Measurements from ENCODE around the gene NT5DC4.
A peak's percentile ranks its signal among the peaks of the same experiment; 100 is the strongest.

Gene NT5DC4

DNA sequence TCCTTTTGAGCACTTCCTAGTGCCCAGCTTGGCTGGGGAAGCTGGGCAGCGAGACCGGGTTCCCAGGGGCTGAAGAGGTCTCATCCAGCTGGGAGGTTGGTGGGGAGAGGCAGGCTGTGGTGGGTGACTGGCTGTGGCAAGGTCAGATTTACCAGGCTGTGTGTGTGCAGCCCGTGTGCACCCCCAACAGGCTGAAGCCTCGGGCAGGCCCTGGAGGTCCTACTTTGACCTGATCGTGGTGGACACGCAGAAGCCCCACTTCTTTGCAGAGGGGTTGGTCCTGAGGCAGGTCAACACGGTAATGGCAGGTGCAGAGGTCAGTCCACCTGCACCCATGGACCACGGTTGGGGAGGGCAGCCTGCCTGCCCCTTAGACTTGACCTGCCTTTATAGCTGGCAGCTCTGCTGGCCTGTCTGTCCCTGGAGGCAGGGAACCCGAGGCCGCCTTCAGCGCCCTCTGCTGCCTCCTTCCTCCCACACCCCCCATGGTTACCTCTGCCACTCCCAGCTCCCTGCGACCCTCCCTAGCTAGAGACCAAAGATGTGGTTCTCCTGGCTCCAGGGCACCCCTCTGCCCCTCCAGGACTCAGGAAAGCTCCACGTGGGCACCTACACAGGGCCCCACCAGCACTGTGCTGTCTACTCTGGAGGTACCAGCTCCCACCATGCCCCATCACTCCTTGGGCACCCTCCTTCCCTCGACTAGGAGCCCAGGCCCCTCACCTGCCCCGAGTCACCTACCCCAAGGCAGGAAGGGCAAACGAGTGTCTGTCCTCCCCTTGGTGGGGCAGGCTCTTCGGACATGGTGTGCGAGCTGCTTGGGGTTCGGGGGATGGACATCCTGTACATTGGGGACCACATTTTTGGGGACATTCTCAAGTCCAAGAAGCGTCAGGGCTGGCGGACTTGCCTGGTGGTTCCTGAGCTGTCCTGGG is 4.0 kb downstream of the NT5DC4 start:
- peak; percentile 45 for DNase-seq

DNA sequence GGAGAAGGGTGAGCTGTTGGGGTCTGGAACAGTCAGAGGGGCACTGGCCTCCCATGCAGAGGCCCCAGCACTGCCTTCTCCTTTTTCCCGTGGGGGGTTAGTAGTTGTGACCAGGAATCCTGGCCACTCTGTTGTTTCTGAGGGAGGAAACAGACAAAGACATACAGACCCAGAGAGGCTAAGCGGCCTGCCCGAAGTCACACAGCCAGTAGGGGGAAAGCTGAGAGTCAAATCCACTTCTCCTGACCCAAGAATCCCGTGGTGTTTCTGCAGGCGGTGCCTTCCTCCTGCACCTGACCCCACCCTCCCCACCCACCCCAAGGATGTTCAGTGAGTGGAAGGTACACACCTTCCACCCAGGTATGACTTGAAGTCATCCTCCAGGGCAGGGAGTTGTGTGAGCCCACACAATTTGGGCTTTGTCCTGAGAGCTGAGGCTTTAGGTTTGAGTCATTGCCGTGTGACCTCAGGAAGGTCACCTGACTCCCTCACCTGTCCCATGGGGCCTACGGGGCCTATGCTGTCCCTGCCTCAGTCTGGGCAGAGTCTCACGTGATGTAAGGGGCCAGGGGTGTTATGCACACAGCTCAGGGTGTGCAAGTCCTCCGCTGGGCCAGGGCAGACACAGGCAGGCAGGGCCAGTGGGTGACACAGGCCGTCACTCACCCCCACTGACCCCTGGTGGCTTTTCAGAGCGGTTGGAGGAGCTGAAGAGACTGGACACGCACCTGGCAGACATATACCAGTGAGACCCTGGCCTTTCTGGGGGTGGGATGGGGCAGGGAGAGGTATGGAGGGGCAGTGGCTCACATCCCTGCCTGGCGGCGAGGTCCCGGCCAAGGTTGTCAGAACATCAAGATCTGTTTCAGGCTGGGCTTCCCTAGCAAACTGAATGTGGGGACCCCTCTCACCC is 5.0 kb downstream of the NT5DC4 start:
- no peak for DNase-seq

DNA sequence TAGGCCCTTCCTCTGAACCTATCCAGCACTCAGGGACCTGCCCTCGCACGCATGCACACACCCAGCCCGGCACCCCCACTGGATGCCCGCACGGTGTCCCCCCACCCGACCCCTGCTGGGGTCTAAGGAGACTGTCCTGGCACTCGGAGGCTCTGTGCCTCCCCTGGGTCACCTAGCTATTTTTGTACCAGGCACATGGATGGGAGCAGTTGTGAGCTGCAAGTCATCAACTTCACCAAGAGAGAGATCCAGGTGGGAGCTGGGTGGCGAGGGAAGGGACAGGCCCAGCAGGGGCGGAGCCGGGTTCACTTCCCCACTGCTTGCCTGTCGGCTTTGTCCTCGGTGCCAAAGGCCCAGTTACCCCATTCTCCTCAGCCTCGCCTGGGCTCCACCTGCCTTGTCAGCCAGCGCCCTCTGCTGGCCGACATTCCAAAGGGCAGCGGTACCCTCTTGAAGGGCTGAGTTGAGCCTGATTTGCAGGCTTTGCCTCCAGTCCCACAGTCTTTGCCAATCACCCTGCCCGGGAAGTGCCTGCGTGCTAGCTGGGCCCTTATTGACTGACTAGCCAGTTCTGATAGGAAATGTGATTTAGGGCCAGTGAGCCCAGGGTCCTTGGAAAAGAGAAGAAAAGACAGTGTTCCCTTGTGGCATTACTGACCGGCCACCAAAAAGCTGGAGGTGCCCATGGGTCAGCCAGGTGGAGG is 5.8 kb downstream of the NT5DC4 start:
- peak; percentile 92 for DNase-seq

DNA sequence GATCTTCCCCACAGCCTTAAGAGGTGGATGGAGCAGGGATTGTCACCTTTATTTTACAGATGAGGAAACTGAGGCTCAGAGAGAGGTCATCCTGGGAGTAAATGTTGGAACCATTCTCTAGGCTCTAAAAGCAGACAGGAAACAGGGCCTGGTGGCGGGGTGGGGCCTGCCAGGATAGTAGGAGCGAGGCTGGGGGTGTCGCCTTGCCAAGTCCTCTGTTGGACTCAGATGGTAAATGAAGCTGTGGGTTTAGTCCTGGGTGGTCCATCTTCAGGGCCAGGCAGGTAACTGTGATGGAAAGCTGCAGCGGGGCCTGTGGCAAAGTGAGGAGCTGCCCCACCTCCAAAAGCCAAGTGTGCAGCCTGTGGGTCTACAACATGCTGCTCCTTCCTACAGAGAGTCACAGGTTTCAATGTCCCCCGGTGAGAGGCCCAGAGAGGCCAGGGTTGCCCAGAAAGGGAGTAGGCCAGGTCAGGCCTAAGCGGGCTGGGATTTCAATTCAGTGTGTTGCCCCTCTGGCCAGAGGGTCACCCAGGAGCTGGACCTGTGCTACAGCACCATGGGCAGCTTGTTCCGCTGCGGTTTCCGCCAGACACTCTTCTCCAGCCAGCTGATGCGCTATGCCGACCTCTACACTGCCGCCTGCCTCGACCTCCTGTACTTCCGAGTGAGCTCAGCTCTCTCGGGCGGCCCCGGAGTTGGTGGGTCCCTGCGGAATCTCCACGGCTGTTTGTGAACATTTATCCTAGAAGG is 6.6 kb downstream of the NT5DC4 start:
- DNase-seq = no peak

DNA sequence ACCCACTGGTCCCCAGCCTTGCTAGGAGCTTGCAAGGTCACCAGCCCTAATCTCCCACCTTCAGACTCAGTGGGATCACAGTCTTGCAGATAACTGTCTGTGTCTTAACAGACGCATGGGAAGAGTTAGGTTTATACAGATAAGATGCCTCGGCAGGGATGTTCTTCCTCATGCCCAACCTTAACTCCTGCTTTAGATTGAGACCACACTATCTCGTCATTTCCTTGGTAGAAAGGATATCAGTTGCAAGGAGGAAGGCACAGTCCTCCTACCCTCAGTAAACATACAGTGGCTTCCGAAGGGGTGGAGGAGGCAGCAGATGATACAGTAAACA is 7.2 kb downstream of the NT5DC4 start:
- DNase-seq = no peak

DNA sequence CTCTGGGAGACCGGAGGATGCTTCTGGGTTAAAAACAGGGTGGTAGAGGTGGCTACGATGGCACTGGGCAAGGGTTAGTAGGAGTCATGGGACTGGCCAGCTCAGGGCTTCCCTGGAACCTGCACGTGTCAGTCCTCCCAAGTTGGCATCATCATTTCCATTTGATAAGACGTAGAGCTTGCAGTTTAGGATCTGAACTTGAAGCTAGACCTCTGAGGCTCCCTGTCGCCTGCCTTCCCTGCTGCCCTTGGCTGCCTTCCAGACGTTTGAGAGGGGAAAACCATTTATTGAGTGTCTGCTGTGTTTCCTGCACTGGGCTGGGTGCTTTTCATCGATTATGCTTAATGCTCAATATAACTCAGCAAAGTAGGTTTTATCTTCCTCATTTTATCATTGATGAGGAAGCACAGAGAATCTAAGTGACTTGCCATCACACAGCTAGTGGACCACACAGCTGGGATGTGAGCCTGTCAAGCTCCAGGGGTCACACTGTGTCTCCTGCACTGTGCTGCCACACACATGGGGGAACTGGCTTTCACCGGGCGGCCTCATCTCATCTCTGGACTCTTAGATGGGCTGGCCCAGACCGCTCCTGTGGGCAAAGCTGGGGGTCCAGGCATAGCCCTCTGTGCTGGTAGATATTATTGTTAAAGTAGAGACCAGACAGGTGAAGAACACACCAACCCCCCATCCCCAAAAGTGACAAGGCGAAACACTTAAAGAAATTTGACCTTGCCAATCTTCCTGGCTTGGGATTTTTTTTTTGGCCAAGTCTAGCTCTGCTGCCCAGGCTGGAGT is 7.8 kb downstream of the NT5DC4 start:
- no peak for DNase-seq

DNA sequence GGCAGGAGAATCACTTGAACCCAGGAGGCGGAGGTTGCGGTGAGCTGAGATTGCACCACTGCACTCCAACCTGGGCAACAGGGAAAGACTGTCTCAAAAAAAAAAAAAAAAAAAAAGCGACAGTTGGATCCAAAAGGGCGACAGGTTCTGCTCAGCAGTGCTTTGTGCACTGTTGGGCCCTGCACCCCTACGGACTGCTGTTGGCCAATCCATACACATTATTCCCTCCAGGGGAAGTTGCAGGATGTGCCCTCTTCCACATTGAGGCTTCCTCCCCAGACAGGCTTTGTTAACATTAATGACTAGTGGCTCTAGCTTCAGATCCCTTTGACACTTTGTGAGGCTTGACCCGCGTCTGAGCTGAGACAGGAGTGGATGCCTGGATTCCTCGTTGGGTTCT is 9.4 kb downstream of the NT5DC4 start:
- DNase-seq = no peak

DNA sequence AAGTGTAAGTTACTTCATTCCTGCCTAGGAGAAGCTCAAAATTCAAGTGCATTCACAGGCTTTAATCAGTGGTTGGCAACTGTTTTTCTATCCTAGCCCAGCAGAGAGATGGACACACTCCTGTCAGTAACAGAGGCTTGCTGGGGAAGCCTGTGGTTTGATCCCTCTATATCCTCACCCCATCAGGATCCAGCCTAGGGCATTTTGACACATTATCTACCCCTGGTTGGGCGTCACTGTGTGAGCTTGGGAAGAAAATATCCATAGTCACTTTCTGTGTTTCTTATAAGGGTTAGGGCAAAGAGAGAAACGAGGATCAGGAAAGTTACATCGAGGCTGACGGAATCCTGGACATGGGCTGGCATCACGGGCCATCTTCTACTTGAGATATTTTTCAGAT is 10.0 kb downstream of the NT5DC4 start:
- DNase-seq = no peak

DNA sequence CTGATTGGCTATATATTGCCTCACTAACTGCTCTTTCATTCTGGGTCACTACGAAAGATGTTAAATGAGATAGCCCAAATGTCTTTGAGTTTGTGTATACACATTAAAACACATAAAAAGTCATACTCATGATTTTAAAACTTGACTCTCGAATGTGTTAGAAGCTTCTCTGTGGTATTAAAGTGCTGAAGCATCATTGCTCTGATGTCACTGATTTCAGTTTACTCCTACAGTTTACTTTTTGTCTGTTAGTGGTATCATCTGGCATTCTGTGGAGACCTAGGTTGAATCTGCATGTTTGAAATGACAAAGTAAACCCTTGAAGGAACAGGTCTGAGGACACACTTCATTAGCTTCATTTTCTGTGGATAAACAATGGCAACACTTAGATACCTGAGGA is 10.7 kb downstream of the NT5DC4 start:
- no peak for DNase-seq

DNA sequence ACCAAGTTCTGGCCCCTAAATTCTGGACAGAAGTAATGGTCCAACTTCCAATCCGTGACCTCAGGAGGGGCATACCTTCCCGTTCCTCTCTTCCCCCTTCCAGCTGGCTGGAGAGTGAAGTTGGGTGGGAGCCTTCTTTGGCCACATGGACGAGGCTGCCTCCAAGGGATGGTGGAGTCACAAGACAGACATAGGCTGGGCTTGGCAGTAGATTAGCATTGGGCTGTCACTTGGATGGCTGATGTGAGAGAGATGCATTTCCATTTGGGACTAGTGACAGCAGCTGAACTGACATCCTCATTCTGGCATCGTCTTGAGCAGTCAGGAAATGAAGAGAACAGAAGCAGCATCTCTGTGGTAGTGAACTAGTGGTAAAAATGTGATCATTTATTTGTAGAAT is 12.6 kb downstream of the NT5DC4 start:
- no peak for DNase-seq

DNA sequence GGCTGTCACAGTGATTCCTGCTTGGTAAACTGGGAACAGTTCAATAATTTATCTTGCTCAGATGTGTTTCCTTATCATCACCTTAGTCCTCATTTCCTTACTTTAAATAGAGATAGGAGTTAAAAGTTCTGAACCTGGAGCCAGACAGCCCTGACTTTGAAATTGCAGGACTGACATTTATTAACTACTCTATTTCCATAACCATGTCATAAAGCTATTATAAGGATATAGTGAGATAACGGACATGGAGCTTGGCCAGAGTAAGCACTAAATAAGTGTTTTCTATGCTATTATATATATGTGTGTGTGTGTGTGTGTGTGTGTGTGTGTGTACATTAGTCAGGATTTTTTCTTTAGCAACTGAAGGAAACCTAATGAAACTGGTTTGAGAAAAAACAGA is 13.1 kb downstream of the NT5DC4 start:
- no peak for DNase-seq

DNA sequence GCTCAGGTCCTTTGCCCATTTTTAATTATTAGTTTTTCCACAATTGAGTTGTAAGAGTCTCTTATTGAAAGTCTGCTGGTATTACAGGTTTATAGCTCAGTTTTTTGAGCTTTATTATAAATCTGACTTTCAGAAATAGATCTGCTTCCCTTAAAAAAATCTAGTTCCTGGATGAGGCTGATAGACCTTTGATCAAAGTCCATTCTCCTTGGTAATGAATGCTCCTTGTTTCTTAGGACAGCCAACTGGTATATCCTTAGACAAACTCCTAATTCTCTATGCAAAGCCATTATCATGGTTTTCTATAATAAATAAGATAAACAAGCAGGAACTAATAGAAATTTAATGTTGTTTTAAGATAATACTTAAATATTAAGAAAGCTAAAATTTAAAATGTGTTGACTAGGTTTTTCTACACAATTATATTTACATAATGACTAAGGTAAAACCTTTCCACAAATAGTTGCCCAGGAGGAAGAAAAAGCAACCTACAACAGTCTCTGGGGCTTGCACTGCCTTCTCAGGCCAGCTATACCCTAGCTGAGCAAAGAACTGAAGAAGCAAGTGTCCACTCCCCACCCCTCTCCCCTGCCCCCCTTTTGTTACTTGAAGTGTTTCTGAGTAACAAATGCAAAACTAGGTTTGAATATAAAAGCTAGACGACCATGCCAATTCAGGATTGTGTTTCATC is 16.9 kb downstream of the NT5DC4 start:
- no peak for DNase-seq

DNA sequence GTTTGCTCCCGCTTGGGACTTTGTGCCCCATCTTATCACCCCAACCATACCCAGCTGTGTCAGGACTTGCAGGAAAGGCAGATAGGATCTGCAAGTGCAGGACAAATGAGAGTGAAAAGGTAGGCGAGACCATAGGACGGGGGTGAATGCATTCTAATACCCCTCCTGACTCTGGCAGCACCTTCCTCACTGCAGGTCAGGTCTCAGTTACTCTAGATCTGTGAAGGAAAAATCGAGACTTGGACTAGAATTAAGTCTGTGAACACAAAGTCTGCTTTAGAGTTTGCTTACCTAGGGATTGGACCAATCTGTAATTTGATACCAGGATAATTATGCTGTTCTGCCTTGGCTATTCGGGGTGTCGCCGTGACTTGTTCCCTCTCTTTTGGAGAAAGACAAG is 19.7 kb downstream of the NT5DC4 start:
- no peak for DNase-seq

DNA sequence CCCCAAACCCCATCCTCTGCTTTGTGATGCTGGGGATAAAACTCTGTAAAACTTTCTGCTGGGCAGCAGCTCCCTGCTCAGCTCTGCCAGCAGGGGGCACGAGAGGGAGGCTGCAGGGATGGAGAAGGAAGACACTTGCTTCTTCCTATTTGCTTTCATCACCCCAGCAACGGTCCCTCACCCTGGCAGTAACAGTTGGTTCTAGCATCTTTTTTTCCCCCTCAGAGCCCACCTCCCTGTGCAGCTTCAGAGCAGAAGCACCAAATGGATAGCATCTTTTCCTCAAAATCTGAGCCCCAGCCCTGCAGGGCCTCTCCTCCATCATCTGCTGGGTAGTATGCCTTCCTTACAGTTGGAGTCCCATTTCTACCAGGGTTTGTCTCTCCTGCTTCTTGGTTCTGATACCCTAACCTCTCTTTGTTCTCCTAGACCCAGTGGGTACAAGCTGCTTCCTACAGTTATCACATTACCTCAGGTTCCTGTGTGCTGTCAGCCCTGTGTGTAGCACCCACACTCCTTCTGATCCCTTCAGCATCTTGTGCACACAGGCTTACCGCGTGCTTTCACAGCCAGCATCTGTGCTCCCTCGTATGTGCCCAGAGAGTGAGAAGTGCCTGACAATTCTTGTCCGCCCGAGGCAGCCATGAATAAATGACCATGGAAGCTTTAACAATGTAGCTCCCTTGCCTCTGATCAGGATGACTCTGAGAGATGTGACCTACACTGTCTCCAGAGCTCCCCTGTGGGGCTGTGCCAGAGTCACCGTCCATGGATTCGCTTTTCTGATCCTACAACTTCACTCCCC is 29.1 kb downstream of the NT5DC4 start:
- DNase-seq = peak; percentile 90

DNA sequence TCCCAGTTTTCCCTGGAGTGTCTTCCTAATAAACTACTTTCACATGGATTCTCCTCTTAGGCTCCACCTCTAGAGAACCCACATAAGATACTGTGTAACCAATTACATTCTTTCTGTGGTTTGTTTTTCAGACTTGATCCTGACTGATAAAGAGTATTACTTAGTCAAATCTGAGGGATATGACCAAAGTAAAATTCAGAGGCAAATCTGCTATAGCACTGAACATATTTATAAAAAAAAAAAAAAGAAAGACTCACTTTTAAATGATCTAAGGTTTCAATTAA is 29.7 kb downstream of the NT5DC4 start:
- DNase-seq = no peak

DNA sequence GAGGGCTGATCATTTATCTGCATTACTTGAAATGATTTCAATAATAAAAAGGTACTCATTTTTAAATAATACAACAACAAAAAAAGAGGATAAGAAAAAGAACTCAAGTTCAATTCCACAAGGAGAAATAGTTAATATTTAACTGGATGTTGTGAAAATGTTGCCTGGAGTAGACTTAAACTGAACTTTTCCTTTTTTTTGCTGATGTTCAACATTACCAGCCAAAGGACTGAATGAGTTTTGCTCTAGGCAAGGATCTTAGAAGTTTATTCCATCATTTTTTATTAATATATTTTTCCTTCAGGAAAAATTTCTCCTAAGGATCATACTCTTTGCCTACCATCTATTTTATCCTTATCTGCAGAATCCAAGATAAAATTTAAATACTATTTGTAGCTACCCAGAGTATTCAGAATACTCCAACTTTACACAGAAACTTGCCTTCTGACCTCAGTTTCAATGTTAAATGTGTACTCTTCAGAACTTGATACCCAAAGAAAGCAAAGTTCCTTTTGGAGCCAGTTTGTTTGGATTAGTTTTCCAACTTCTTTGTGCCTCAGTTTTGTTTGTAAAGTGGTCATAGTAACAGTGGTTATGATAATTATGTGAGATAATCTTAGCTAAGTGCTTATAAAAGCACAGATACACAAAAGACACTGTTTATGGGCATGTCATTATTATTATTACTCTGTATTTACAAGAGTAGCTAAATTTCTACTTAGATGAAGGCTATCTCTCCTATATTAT is 30.8 kb downstream of the NT5DC4 start:
- no peak for DNase-seq

DNA sequence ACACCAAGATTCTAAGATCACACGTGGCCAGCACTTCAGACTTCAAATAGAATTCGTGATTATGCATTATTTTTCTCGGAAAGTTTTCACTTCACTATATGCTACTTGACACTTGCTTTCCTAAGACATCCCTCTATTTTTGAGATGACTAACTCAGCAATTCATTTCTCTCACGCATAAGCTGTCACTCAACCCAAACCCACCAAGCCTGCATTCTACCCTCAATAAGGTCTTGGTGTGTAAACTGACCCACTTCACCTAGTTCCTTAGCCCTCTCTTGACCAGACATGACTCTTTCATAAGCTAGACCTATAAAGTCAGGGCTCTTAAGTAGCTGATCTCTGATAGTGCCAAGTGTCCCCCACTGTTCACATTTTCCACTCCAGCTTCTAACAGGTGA is 31.8 kb downstream of the NT5DC4 start:
- DNase-seq = no peak

DNA sequence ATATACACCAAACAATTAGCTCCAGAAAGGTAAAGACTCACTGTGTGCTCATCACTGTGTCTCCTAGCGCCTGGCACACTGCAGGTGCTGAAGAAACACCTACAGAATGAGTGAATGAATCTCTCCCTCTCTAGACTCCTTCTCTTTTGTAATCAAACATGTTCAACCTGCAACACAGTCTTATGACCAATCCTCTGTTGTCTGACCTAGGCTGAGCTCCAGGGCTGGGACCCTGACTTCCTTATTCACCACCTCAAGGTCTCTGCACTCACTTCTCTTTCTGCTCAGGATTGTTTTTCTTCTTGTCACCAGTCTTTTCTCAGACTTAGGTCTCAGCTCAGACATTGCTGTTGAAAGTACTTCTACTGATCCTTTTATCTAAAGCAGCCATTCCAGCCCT is 33.7 kb downstream of the NT5DC4 start:
- no peak for DNase-seq

DNA sequence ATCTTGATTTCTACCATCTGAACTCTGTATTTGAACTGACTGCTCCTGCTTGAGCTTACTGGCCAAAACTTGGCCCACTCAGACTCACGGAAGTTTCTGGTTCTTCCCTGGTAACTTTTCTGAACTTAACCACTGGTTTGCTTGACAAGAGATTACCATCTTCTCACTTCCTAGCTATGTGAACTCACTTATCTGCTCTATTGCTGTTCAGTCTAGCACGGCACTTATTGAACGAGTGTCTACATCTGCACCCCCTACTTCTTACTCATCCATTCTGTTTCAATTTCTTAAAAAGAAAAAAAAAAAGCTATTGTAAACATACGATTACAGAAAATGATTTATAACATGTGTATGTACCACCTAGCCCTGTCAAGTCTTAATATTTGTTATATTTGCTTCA is 34.6 kb downstream of the NT5DC4 start:
- DNase-seq = no peak

DNA sequence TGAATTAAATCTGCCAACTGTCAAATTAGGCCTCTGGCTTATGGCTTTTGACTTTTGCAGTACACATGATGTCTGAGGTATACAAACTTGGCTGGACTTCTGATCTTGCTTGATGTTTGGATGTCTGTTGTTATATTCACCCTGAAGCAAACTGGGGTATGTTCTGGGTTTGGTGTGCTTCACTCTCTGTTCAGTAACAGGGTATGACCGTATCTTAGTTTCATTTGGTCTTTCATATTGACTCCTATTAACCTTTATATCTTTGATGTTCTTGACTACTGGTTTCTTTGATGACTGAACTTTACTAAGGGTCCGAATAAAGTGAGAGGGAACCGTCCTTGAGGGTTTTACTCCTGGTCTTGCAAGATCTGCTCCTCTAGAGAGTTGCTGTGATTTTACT is 35.4 kb downstream of the NT5DC4 start:
- no peak for DNase-seq
